ENCODE data around the gene NUDT16L1.

NUDT16L1 gene

DNA sequence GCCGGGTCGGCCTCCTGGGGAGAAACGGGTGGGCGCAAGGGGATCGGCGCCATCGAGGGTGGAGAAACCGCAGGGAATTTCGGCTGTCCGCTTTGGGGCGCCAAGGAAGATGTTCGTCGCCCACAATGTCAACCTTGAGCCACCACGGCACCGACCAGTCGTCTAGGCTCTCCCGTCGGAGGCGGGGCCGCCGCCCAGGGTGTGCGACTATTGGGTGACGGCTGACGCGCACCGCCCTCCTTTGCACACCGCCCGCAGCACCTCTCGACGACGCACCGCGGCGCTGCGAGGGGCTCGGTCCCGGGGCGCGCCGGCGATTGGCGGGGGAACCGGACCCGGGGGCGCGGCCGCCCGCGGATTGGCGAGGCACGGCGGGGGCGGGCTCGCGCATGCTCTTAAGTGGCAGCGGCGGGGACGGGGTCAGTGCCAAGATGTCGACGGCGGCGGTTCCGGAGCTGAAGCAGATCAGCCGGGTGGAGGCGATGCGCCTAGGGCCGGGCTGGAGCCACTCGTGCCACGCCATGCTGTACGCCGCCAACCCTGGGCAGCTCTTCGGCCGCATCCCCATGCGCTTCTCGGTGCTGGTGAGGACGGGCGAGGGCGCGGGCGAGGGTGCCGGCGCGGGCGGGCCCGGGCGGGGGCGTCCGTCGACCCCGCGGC, at the start of gene NUDT16L1:
NUDT16L1 (plus strand) TSS at position 267 of the 660 bp plus-strand sequence; CDS start at position 432, 165 bp downstream.
- DNase-seq, result peak; percentile 97

DNA sequence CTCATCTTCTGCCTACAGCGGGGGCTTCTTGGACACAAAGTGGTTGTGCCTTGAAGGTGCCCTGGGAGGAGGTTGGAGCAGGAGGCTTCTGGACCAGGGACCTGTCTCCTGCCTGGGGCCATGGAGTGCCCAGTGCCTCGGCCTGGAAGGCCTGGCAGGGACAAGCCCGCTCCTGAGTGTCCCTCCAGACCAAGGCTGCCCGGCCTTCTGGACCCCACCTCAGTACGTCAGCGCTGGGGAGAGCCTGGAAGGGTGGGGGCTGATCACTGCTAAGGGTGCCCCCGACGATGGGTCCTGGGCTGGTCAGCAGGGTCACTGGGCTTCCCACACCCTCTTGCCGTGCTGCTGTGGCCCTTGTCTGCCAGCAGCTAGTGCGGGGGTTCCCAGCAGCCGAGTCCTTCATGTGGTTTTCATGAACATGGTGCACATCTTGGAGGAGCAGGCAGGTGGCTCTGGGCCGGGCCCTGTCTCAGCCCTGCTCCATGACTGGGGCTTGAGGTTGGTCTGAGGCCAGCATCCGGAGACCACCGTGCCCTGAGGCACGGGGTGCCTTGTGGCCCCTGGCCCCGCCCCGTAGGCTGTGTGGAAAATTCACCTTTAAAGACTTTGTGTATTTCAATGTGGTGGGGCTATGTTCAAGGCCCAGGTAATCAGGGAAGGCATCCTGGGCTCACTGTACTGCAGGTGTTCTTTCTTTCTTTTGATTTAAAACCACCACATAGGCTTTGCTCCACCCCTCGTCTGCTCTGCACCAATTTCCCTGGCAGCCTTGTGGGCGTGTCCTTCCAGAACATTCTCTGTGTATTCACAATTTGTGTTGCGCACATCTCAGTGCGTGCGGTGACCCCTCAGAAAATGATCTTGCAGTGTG, 46.4 kb upstream of the NUDT16L1 start:
- DNase-seq, result no peak

DNA sequence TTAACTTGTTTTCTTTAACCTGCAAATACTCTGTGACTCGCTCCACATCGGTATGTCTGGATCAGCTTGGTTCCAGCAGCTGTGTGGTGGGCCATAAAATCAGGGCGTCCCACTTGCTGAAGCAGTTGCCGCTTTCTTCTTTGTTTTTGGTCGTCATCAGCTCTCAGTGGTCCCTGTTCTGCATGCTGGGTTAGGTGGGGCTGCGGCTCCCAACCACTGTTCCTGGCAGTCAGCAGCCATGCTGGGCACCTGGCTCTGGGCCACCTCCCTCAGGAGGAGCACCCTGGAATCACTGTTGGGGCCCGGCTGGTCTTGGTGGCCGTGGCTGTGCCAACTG, 45.8 kb upstream of the NUDT16L1 start:
- no peak for DNase-seq

GRCh38 chr16:4648917-4649316, 44.4 kb upstream of the NUDT16L1 start:
- no peak for DNase-seq

DNA sequence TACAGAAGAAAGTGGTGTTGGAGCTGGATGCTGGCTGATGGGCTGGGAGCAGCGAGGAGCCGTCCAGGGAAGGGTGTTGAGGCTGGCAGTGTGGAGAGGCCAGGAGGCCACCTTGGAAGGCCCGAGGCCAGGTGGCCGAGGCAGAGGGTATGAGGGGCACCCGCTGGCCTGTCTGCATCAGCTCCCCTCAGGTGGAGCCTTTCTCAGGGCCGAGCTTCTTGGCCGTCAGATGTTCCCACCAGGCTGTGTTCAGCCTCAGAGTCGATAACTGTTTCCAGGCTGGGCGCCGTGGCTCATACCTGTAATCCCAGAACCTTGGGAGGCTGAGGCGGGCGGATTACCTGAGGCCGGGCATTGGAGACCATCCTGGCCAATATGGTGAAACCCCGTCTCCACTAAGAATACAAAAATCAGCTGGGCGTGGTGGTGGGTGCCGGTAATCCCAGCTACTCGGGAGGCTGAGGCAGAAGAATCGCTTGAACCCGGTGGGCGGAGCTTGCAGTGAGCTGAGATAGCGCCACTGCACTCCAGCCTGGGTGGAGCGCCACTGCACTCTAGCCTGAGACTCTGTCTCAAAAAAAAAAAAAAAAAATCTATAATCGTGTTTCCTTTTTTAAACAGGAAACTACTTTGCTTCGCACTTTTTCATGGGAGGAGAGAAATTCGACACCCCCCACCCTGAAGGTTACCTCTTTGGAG, 43.5 kb upstream of the NUDT16L1 start:
- no peak for DNase-seq

GRCh38 chr16:4650443-4651074, 42.8 kb upstream of the NUDT16L1 start:
- DNase-seq, result peak; percentile 64

GRCh38 chr16:4651827-4652226, 41.5 kb upstream of the NUDT16L1 start:
- no peak for DNase-seq

GRCh38 chr16:4652561-4652960, 40.8 kb upstream of the NUDT16L1 start:
- DNase-seq, result no peak

- no peak for DNase-seq
These were observed 39.1 kb upstream of the NUDT16L1 start for GRCh38 chr16:4654011-4654963.

DNA sequence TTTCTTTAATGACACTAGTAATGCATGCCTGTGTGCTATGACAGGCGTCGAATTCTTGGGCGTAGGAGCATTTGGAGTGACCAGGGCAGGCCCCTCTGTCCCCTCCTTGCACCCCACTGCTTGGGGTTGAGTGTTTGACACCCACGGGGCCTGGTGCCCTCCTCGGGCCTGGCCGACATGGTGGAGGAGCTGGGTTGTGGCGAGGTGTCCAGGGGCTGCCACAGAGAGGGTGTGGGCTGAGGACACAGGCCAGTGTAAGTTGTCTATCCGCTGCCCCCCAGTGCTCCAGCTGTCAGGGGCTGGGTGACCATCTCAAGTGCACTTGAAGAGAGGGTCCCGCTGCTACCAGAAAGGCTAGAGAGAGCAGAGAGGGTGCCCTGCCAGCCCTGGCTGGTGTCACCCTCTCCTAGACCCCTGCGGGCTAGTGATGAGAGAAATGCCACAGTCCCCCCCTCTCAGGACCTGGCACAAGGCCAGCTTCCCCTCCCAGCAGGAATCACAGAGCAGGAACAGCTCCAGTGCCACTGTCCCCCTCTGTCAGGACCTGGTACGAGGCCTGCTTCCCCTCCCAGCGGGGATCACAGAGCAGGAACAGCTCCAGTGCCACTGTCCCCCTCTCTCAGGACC, 38.3 kb upstream of the NUDT16L1 start:
- no peak for DNase-seq

DNA sequence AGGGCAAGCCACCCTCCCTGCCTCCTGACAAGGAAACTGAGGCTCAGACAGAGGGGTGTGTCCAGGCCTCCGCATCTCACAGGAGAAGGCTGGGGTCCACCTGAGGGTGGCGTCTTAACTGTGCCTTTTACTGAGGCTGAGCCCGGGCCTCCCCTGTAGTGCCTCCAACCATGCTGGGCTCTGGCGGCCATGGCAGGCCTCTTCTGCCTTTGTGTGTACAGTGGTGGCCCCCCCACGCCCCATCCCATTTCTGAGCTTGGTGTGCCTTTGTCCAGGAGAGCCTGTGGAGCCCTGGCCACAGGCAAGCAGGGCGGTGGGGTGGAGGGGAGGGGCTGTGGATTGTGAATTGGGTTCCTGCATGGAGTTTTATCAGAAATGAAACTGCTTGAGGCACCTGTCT, 37.6 kb upstream of the NUDT16L1 start:
- DNase-seq, result no peak

DNA sequence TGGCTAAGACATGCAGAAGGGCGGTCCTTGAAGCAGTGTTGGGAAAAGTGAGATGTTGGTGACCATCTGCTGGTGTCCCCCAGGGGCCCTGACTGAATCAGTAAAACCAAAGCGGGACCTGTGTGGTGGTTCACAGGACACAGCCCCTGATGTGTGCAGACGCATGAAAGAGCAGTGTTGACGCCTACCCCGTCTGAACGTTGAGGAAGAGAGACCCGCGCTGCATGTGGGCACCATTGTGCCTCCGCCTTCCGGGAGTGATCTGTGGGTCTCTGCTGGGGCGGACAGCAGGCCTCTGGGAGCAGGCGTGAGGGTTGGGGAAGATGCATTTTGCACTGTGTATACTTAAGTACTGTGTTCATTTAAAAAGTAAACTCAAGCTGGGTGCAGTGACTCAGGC, 37.1 kb upstream of the NUDT16L1 start:
- DNase-seq, result no peak

DNA sequence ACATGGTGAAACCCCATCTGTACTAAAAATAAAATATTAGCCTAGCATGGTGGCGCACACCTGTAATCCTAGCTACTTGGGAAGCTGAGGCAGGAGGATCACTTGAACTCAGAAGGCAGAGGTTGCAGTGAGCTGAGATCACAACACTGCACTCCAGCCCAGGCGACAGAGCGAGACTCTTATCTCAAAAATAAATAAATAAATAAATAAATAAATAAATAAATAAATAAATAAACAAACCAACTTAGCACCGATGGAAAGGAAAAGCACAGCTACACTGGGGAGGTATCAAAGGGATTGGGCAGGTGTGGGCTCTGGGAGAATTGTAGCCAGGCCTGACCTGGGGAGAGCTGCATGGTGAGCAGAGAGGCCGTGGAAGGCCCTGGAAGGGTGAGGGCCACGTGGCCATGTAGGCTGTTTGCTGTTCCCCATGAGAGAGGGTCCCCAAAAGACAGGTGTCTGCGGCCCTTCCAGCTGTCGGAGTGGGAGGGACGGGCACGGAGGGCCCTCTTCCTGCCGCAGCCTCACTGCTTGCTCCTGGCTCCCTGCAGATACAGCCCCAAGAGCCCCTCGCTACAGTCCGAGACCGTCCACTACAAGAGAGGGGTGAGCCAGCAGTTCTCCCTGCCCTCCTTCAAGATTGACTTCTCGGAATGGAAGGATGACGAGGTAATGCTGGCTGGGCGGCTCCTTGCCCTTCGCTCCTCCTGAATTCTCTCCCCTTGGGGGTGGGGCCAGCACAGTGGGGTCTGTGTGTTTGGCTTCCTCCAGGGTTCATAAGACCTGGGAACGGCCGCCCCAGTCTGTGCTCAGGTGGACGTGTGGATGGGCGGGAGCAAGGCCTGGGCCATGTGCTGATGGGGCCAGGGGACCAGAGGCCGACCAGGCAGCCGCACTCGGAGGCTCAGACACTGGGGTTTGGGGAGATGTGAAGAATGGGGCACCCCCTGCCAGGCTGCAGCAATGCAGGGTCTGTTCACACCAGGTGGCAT, 36.4 kb upstream of the NUDT16L1 start:
- no peak for DNase-seq

DNA sequence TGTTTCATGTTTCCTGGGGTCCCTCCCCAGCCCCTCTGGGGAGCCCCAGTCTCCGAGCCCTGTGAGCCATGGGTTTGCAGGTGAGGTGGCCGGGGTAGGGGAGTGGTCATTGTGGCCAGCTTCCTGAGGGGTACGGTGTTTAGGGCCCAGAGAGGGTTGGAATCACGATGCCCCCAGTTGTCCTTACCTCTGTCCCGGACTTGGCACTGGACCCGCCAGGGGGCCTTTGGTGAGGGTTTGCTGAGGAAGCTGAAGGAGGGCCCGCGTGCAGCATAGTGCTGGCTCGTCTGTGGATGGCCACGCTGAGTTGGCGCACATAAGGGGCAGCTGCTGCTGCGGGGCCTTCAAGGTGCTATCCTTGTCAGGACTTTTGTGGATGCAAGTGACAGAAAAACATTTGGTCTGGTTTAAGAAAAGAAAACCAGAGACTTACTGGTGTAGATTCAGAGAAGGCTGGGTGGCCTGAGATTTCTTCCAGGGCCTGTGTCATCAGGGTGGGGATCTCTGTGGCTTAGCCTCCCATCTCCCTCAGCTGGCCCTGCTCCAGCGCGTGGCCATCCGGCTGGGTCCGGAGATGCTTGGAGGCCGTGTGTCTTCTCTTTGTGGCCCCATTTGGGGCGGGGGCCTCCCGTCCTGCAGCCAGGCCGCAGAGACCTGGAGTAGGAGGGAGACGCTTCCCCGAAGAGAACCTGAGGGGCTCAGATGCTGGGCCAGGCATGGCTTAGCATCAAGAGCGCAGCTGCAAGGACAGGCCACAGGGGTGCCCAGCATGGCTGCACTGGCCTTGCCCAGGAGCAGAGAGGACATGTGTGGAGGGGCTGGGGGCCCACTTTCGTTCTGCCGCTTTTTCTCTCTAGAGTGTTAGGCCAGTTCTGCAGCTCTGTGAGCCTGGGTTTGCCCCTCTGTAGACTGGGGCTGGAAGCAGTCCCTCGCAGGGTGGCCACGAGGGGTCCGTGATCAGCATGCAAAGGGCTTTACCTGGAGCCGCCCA, 33.7 kb upstream of the NUDT16L1 start:
- DNase-seq, result no peak

GRCh38 chr16:4660454-4661007, 32.8 kb upstream of the NUDT16L1 start:
- DNase-seq, result peak; percentile 72

DNA sequence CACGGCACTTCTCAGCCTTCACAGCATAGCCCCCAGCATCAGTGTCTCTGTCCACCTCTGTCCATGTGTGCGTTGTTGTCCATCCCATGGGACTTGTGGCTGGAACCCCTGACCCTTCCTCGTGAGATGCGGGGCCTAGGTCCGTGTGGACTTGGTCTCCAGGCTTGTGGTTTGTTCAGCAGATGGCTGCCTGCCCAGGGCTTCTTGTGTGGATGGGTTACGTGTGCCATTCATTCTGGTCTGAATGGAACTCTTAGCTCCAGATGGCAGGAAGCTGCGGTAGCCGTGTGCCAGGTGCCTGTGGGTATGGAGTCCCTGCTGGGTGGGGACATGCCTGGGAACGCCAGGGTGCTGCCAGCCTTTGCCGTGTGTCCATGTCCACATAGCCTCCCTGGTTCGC, 31.7 kb upstream of the NUDT16L1 start:
- no peak for DNase-seq

DNA sequence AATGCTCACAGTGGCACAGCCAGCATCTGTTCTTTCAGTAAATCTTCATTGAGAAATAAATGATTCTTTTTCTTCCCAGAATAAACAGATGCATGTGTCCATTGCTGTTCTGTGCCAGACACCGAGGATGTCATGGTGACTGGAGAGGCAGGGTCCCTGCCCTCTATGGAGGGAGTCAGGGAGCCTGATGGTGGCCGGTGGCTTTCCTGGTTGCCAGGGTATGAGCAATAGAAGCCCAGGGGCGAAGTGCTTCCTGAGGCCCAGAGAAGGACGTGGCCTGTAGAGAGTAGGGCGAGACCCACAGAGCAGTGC, 29.9 kb upstream of the NUDT16L1 start:
- no peak for DNase-seq

GRCh38 chr16:4663777-4664465, 29.4 kb upstream of the NUDT16L1 start:
- no peak for DNase-seq

All from activated gamma-delta T cell treated with Interleukin-2 at 50 U/mL for 16 hours (primary cell).